ENCODE data around the gene CALHM4. TPM values are rescaled to one million over a fixed set of nuclear protein-coding genes. Genes with fewer than 3 reads are reported as not detected.
A peak's percentile ranks its signal among the peaks of the same experiment; 100 is the strongest.

CALHM4 gene
- polyA plus RNA-seq, 1 of the 3 experiments (the other 2 are of a cell fraction) = not detected

- H3K27ac ChIP-seq (ENCODE audit: low read depth in 2 of 2, low read length in 1 of 2) = peak overlapping the region in 1 of 2 experiments; percentile 32; a peak in 1 of 4 replicates
- H3K9ac ChIP-seq = no peak overlapping the region
- no peak for DNase-seq
Observed at GRCh38 chr6:116528780-116529179, 24.8 kb upstream of the CALHM4 start.

GRCh38 chr6:116529466-116530290, 23.9 kb upstream of the CALHM4 start:
- Histone ChIP-seq H3K36me3 (replicated peaks in 1 of 2; ENCODE audit: control insufficient read depth in 1 of 2, insufficient read depth in 2 of 2, low read length in 1 of 2) (no peaks in the 10 kb centered on the region), H3K27ac (ENCODE audit: low read depth in 2 of 2, low read length in 1 of 2) (no peak overlapping the region), H3K4me1 (ENCODE audit: control insufficient read depth in 1 of 2, insufficient read depth in 2 of 2, low read depth in 1 of 2, low read length in 1 of 2) (peaks cover 0 to 13% of the 10 kb centered on the region in 2 experiments; a peak in 2 of 4 replicates), H3K9me2 (no peaks in the 10 kb centered on the region), H3K9me3 (no peaks in the 10 kb centered on the region), H3K79me2 (ENCODE audit: insufficient read depth) (no peaks in the 10 kb centered on the region), H3K4me2 (no peak overlapping the region; the same call in 1 of the 2 replicates), H3K9ac (no peak overlapping the region), H2AFZ (ENCODE audit: low read depth) (no peak overlapping the region), H3K27me3 (ENCODE audit: insufficient read depth) (no peaks in the 10 kb centered on the region), H3K4me3 (ENCODE audit: low read depth in 2 of 2, low read length in 1 of 2) (no peak overlapping the region), H3F3A (replicated peaks; ENCODE audit: insufficient read depth) (no peaks in the 10 kb centered on the region), H4K20me1 (ENCODE audit: insufficient read depth) (no peaks in the 10 kb centered on the region)
- POLR2A ChIA-PET = no interaction called here
- no peak for DNase-seq
- CTCF ChIA-PET = interaction anchor here (1.0 to 1.8 kb wide), 6 partner anchors 12 to 312 kb away, joined by 3 to 19 read pairs (median 4); no protein-coding TSS in a partner anchor
- TF ChIP-seq ZBTB33 (IDR thresholded peaks at IDR 0.05; ENCODE audit: borderline replicate concordance, low read depth) (no peak), FOXJ3 (CRISPR knock-in tag; IDR thresholded peaks at IDR 0.05) (no peak), TEAD4 (IDR thresholded peaks at IDR 0.05; ENCODE audit: borderline replicate concordance, insufficient read depth) (no peak), EZH2phosphoT487 (IDR thresholded peaks at IDR 0.05; ENCODE audit: borderline replicate concordance, low read depth) (no peak), NRF1 (IDR thresholded peaks at IDR 0.05; ENCODE audit: low read depth, low read length) (no peak)
- WGBS (ENCODE audit: low lambda C conversion rate) = 98% methylated on average over 2 of the region's 3 CpGs

More at GRCh38 chr6:116528780-116529179, 24.8 kb upstream of the CALHM4 start:
- peak; percentile 3; the same call in 1 of the 2 replicates for TF ChIP-seq FOSL2 (IDR thresholded peaks at IDR 0.05; ENCODE audit: borderline replicate concordance, low read depth)
- no peak for TF ChIP-seq CHD2 (IDR thresholded peaks at IDR 0.05; ENCODE audit: low read length, partially characterized antibody)
- TF ChIP-seq USF1 (IDR thresholded peaks at IDR 0.05; ENCODE audit: borderline replicate concordance, low read depth) = no peak
- TF ChIP-seq GATA2 (CRISPR knock-in tag; IDR thresholded peaks at IDR 0.05) = no peak
- no peak for TF ChIP-seq TAF1 (IDR thresholded peaks at IDR 0.05; ENCODE audit: borderline replicate concordance, low read depth, low read length)
- no peak for TF ChIP-seq RXRA (IDR thresholded peaks at IDR 0.05; ENCODE audit: borderline replicate concordance, low read depth)
- H3K4me2 ChIP-seq = peak overlapping the region; percentile 32; the same call in 1 of the 2 replicates
- ChIA-PET POLR2A (no interaction called here), CTCF (interaction anchor here (1.0 to 1.8 kb wide), 3 partner anchors 25 to 311 kb away, joined by 3 to 19 read pairs (median 4); no protein-coding TSS in a partner anchor)
- H3K4me3 ChIP-seq (ENCODE audit: low read depth in 2 of 2, low read length in 1 of 2) = no peak overlapping the region
- no peaks in the 10 kb centered on the region for H3K79me2 ChIP-seq (ENCODE audit: insufficient read depth)
- H2AFZ ChIP-seq (ENCODE audit: low read depth) = peak overlapping the region; percentile 66; the same call in 1 of the 2 replicates
- no peaks in the 10 kb centered on the region for H3K9me3 ChIP-seq
- no peaks in the 10 kb centered on the region for H3K27me3 ChIP-seq (ENCODE audit: insufficient read depth)
- 35% methylated on average over 3 of the region's 3 CpGs for WGBS (ENCODE audit: low lambda C conversion rate)
- H3K9me2 ChIP-seq = no peaks in the 10 kb centered on the region
- no peaks in the 10 kb centered on the region for H3K36me3 ChIP-seq (replicated peaks in 1 of 2; ENCODE audit: control insufficient read depth in 1 of 2, insufficient read depth in 2 of 2, low read length in 1 of 2)
- no peaks in the 10 kb centered on the region for H4K20me1 ChIP-seq (ENCODE audit: insufficient read depth)
- no peaks in the 10 kb centered on the region for H3F3A ChIP-seq (replicated peaks; ENCODE audit: insufficient read depth)
- H3K4me1 ChIP-seq (ENCODE audit: control insufficient read depth in 1 of 2, insufficient read depth in 2 of 2, low read depth in 1 of 2, low read length in 1 of 2) = peaks cover 0 to 13% of the 10 kb centered on the region in 2 experiments; a peak in 2 of 4 replicates
